HEK293 (cell line): ENCODE measurements around the gene BAG5.
A peak's percentile ranks its signal among the peaks of the same experiment; 100 is the strongest.

Source experiments
- CTCF ChIA-PET: fragments of 350-600 bp; formaldehyde crosslinking; extraction: SDS; loops from one replicate; lab custom pipeline; 2021; ENCODE audit warnings: antibody characterized with exemption; lab: Yijun Ruan, JAX
- POLR2A ChIA-PET: fragments of 300-600 bp; formaldehyde crosslinking; extraction: SDS; loops from one replicate; lab custom pipeline; 2020; ENCODE audit warnings: antibody characterized with exemption, inconsistent platforms; lab: Yijun Ruan, JAX
- H3K27ac ChIP-seq: fragments of 200-500 bp; sonication (Bioruptor generic); 2 replicates; pipeline ENCODE4 v1.5.1; 2014; ENCODE audit warnings: low read depth, low read length, control low read depth, inconsistent platforms; ENCODE audit errors: extremely low read depth
- H3K36me3 ChIP-seq, 2 experiments: fragments of 200-500 bp in 1 of 2; sonication (Bioruptor generic) in 1 of 2; 1 replicate in 1 of 2; 2 replicates in 1 of 2; pipeline ENCODE4 v1.5.1; 2014 to 2017; ENCODE audit warnings: inconsistent platforms in 2 of 2, low read length in 2 of 2; ENCODE audit not compliant: control insufficient read depth in 2 of 2, insufficient read depth in 1 of 2
- H3K4me1 ChIP-seq: fragments of 200-500 bp; sonication (Bioruptor generic); 2 replicates; pipeline ENCODE4 v1.5.1; 2014; ENCODE audit warnings: mild to moderate bottlenecking, low read length, inconsistent platforms; ENCODE audit not compliant: control insufficient read depth, insufficient read depth
- H3K4me3 ChIP-seq: 2 replicates; pipeline ENCODE4 v1.5.1; 2011; ENCODE audit warnings: low read depth, mild to moderate bottlenecking, control low read depth, low read length, moderate library complexity
- H3K9me3 ChIP-seq: fragments of 200-500 bp; sonication (Bioruptor generic); 2 replicates; pipeline ENCODE4 v1.5.1; 2014; ENCODE audit warnings: low read depth, low read length, inconsistent platforms; ENCODE audit not compliant: control insufficient read depth, insufficient read depth
- EGR2 ChIP-seq: fragments of 450-650 bp; formaldehyde crosslinking; IDR thresholded peaks from 2 replicates; pipeline ENCODE4 v1.5.1; 2016; ENCODE audit warnings: low read depth, missing biosample characterization, missing genetic modification characterization
- HOXA7 ChIP-seq: sonication (generic); formaldehyde crosslinking; IDR thresholded peaks from 2 replicates; pipeline ENCODE4 v1.8.1; 2022; ENCODE audit warnings: missing genetic modification reagents, borderline replicate concordance
- INSM2 ChIP-seq: fragments of 450-650 bp; formaldehyde crosslinking; IDR thresholded peaks from 2 replicates; pipeline ENCODE4 v1.5.1; 2016; ENCODE audit warnings: missing biosample characterization, missing genetic modification characterization
- KLF7 ChIP-seq: fragments of 450-650 bp; formaldehyde crosslinking; IDR thresholded peaks from 2 replicates; pipeline ENCODE4 v1.5.1; 2016; ENCODE audit warnings: missing biosample characterization, missing genetic modification characterization, borderline replicate concordance
- PATZ1 ChIP-seq: fragments of 450-650 bp; formaldehyde crosslinking; IDR thresholded peaks from 2 replicates; pipeline ENCODE4 v1.5.1; 2016; ENCODE audit warnings: missing biosample characterization, missing genetic modification characterization
- SCRT1 ChIP-seq: fragments of 450-650 bp; formaldehyde crosslinking; IDR thresholded peaks from 2 replicates; pipeline ENCODE4 v1.5.1; 2016; ENCODE audit warnings: missing biosample characterization, missing genetic modification characterization, borderline replicate concordance
- SCRT2 ChIP-seq: fragments of 450-650 bp; formaldehyde crosslinking; IDR thresholded peaks from 2 replicates; pipeline ENCODE4 v1.5.1; 2016; ENCODE audit warnings: missing biosample characterization, missing genetic modification characterization
- WT1 ChIP-seq: fragments of 450-650 bp; formaldehyde crosslinking; IDR thresholded peaks from 2 replicates; pipeline ENCODE4 v1.5.1; 2016; ENCODE audit warnings: missing biosample characterization, missing genetic modification characterization
- ZFHX2 ChIP-seq: fragments of 450-650 bp; formaldehyde crosslinking; conservative IDR thresholded peaks from 2 replicates; pipeline ENCODE4 v1.5.1; 2016; ENCODE audit warnings: missing biosample characterization, missing genetic modification characterization
- ZNF10 ChIP-seq: fragments of 450-650 bp; formaldehyde crosslinking; IDR thresholded peaks from 2 replicates; pipeline ENCODE4 v1.5.1; 2017; ENCODE audit warnings: missing biosample characterization, missing genetic modification characterization
- ZNF112 ChIP-seq: fragments of 450-650 bp; formaldehyde crosslinking; IDR thresholded peaks from 2 replicates; pipeline ENCODE4 v1.5.0; 2017; ENCODE audit warnings: missing biosample characterization, missing genetic modification characterization
- ZNF121 ChIP-seq: fragments of 450-650 bp; formaldehyde crosslinking; IDR thresholded peaks from 2 replicates; pipeline ENCODE4 v1.5.1; 2016; ENCODE audit warnings: missing biosample characterization, missing genetic modification characterization
- ZNF132 ChIP-seq: fragments of 450-650 bp; formaldehyde crosslinking; IDR thresholded peaks from 2 replicates; pipeline ENCODE4 v1.5.1; 2017; ENCODE audit warnings: missing biosample characterization, missing genetic modification characterization, borderline replicate concordance
- ZNF223 ChIP-seq: fragments of 450-650 bp; formaldehyde crosslinking; IDR thresholded peaks from 2 replicates; pipeline ENCODE4 v1.5.1; 2016; ENCODE audit warnings: missing biosample characterization, missing genetic modification characterization
- ZNF239 ChIP-seq: fragments of 450-650 bp; formaldehyde crosslinking; IDR thresholded peaks from 2 replicates; pipeline ENCODE4 v1.5.1; 2016; ENCODE audit warnings: missing biosample characterization, missing genetic modification characterization
- ZNF266 ChIP-seq: fragments of 450-650 bp; formaldehyde crosslinking; IDR thresholded peaks from 2 replicates; pipeline ENCODE4 v1.5.1; 2016; ENCODE audit warnings: missing biosample characterization, missing genetic modification characterization, low read depth
- ZNF302 ChIP-seq: fragments of 450-650 bp; formaldehyde crosslinking; IDR thresholded peaks from 2 replicates; pipeline ENCODE4 v1.5.1; 2016; ENCODE audit warnings: missing biosample characterization, missing genetic modification characterization, low read depth
- ZNF341 ChIP-seq: fragments of 450-650 bp; formaldehyde crosslinking; IDR thresholded peaks from 2 replicates; pipeline ENCODE4; 2016; ENCODE audit warnings: low read depth, missing biosample characterization, missing genetic modification characterization
- ZNF510 ChIP-seq: fragments of 450-650 bp; formaldehyde crosslinking; IDR thresholded peaks from 2 replicates; pipeline ENCODE4 v1.5.1; 2018; ENCODE audit warnings: mild to moderate bottlenecking, missing genetic modification characterization, missing biosample characterization; ENCODE audit not compliant: insufficient replicate concordance
- ZNF555 ChIP-seq: fragments of 450-650 bp; formaldehyde crosslinking; conservative IDR thresholded peaks from 2 replicates; pipeline ENCODE4 v1.5.1; 2017; ENCODE audit warnings: missing biosample characterization, mild to moderate bottlenecking, missing genetic modification characterization, inconsistent platforms
- ZNF585B ChIP-seq: fragments of 450-650 bp; formaldehyde crosslinking; IDR thresholded peaks from 2 replicates; pipeline ENCODE4 v1.5.1; 2016; ENCODE audit warnings: missing biosample characterization, missing genetic modification characterization
- ZNF664 ChIP-seq: fragments of 450-650 bp; formaldehyde crosslinking; IDR thresholded peaks from 2 replicates; pipeline ENCODE4 v1.5.1; 2016; ENCODE audit warnings: missing biosample characterization, missing genetic modification characterization
- ZNF791 ChIP-seq: fragments of 450-650 bp; formaldehyde crosslinking; IDR thresholded peaks from 2 replicates; pipeline ENCODE4 v1.5.1; 2016; ENCODE audit warnings: missing biosample characterization, missing genetic modification characterization
- ZSCAN18 ChIP-seq: fragments of 450-650 bp; formaldehyde crosslinking; IDR thresholded peaks from 2 replicates; pipeline ENCODE4 v1.5.1; 2016; ENCODE audit warnings: missing biosample characterization, missing genetic modification characterization
- TF ChIP-seq, protein P1 (sequence below): fragments of 450-650 bp; formaldehyde crosslinking; IDR thresholded peaks from 2 replicates; pipeline ENCODE4 v1.5.1; 2016; ENCODE audit warnings: missing biosample characterization, missing genetic modification characterization
- TF ChIP-seq, protein P2 (sequence below): fragments of 450-650 bp; formaldehyde crosslinking; IDR thresholded peaks from 2 replicates; pipeline ENCODE4 v1.5.1; 2016; ENCODE audit warnings: missing biosample characterization, missing genetic modification characterization
- TF ChIP-seq, protein P3 (sequence below): fragments of 450-650 bp; formaldehyde crosslinking; IDR thresholded peaks from 2 replicates; pipeline ENCODE4 v1.5.1; 2016; ENCODE audit warnings: missing biosample characterization, missing genetic modification characterization, low read depth

The BAG5 gene

GRCh38 chr14:103542605-103543088 lies 19.8 kb downstream of the BAG5 start:
- ChIA-PET POLR2A (interaction anchor here (0.7 to 4.9 kb wide), 4 partner anchors 14 to 24 kb away, joined by 4 to 24 read pairs (median 6); partner anchors contain the start of genes BAG5, CKB and TRMT61A), CTCF (interaction anchor here (0.5 to 2.2 kb wide), 5 partner anchors 22 to 1552 kb away, joined by 3 to 11 read pairs (median 4); no protein-coding TSS in a partner anchor)
- H3K4me1 ChIP-seq = 0 out of 2 replicates have a peak, but pooled peaks cover 5% of the 10 kb centered on the region
- H3K36me3 ChIP-seq = no peaks in the 10 kb centered on the region
- no peak overlapping the region for H3K27ac ChIP-seq
- no peaks in the 10 kb centered on the region for H3K9me3 ChIP-seq
- H3K4me3 ChIP-seq = no peak overlapping the region
- TF ChIP-seq ZNF121 (no peak), ZNF132 (tag by site-specific recombination) (no peak), EGR2 (tag by site-specific recombination) (no peak), ZFHX2 (tag by site-specific recombination) (no peak), SCRT1 (tag by site-specific recombination) (peak; percentile 84), ZNF223 (tag by site-specific recombination) (no peak), PATZ1 (peak; percentile 54), SCRT2 (peak; percentile 94), INSM2 (no peak), ZNF555 (tag by site-specific recombination) (no peak), KLF7 (tag by site-specific recombination) (0 out of 2 replicates have a peak, but pooled peaks have one; percentile 22), ZNF112 (tag by site-specific recombination) (no peak), HOXA7 (CRISPR knock-in tag) (no peak), ZSCAN18 (no peak), ZNF10 (tag by site-specific recombination) (peak; percentile 44; the same call in 1 of the 2 replicates), ZNF302 (tag by site-specific recombination) (no peak), ZNF791 (tag by site-specific recombination) (no peak), ZNF341 (no peak), ZNF266 (tag by site-specific recombination) (no peak), WT1 (tag by site-specific recombination) (no peak), ZNF664 (tag by site-specific recombination) (no peak), ZNF239 (tag by site-specific recombination) (no peak), ZNF510 (tag by site-specific recombination) (no peak), ZNF585B (tag by site-specific recombination) (no peak)
- TF ChIP-seq, protein P1, sequence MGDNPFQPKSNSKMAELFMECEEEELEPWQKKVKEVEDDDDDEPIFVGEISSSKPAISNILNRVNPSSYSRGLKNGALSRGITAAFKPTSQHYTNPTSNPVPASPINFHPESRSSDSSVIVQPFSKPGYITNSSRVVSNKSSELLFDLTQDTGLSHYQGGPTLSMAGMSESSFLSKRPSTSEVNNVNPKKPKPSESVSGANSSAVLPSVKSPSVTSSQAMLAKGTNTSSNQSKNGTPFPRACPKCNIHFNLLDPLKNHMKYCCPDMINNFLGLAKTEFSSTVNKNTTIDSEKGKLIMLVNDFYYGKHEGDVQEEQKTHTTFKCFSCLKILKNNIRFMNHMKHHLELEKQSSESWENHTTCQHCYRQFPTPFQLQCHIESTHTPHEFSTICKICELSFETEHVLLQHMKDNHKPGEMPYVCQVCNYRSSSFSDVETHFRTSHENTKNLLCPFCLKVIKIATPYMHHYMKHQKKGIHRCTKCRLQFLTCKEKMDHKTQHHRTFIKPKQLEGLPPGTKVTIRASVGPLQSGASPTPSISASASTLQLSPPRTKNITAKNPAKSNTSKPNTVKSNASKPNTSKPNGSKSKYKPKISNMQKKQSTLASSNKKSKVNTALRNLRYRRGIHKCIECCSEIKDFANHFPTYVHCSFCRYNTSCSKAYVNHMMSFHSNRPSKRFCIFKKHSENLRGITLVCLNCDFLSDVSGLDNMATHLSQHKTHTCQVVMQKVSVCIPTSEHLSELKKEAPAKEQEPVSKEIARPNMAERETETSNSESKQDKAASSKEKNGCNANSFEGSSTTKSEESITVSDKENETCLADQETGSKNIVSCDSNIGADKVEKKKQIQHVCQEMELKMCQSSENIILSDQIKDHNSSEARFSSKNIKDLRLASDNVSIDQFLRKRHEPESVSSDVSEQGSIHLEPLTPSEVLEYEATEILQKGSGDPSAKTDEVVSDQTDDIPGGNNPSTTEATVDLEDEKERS = no peak
- TF ChIP-seq, protein P2, sequence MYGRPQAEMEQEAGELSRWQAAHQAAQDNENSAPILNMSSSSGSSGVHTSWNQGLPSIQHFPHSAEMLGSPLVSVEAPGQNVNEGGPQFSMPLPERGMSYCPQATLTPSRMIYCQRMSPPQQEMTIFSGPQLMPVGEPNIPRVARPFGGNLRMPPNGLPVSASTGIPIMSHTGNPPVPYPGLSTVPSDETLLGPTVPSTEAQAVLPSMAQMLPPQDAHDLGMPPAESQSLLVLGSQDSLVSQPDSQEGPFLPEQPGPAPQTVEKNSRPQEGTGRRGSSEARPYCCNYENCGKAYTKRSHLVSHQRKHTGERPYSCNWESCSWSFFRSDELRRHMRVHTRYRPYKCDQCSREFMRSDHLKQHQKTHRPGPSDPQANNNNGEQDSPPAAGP (tag by site-specific recombination) = peak; percentile 85; the same call in 1 of the 2 replicates
- TF ChIP-seq, protein P3, sequence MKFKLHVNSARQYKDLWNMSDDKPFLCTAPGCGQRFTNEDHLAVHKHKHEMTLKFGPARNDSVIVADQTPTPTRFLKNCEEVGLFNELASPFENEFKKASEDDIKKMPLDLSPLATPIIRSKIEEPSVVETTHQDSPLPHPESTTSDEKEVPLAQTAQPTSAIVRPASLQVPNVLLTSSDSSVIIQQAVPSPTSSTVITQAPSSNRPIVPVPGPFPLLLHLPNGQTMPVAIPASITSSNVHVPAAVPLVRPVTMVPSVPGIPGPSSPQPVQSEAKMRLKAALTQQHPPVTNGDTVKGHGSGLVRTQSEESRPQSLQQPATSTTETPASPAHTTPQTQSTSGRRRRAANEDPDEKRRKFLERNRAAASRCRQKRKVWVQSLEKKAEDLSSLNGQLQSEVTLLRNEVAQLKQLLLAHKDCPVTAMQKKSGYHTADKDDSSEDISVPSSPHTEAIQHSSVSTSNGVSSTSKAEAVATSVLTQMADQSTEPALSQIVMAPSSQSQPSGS (tag by site-specific recombination) = no peak
